PFSK-1 (cell line): ENCODE measurements around the gene AUTS2.

Experiments used
- POLR2AphosphoS5 ChIP-seq: IDR thresholded peaks from 2 replicates; pipeline ENCODE4 v1.6.1; 2012; ENCODE audit warnings: low read depth, mild to moderate bottlenecking, control low read depth, low read length, moderate library complexity
- REST ChIP-seq, 2 experiments: IDR thresholded peaks; 2 replicates each; pipeline versions ENCODE4 v1.6.1 to v1.8.0; 2011 to 2012; ENCODE audit warnings: low read depth in 2 of 2, low read length in 2 of 2, control low read depth in 1 of 2, inconsistent platforms in 1 of 2, mild to moderate bottlenecking in 1 of 2, moderate library complexity in 1 of 2; ENCODE audit not compliant: insufficient read depth in 1 of 2
- SIN3A ChIP-seq: IDR thresholded peaks from 2 replicates; pipeline ENCODE4 v1.6.1; 2012; ENCODE audit warnings: mild to moderate bottlenecking, low read length, moderate library complexity, borderline replicate concordance; ENCODE audit not compliant: insufficient read depth
- TAF1 ChIP-seq: IDR thresholded peaks from 2 replicates; pipeline ENCODE4 v1.6.1; 2012; ENCODE audit warnings: low read length, control low read depth, borderline replicate concordance; ENCODE audit not compliant: insufficient read depth

GRCh38 chr7:69624435-69625230 is 26.4 kb downstream of the AUTS2 start:
- TF ChIP-seq SIN3A, result no peak
- no peak for TF ChIP-seq POLR2AphosphoS5
- no peak for TF ChIP-seq REST (IDR thresholded peaks at IDR 0.05; ENCODE audit: insufficient read depth in 1 of 2, low read depth in 2 of 2, low read length in 2 of 2)
- TF ChIP-seq TAF1, result no peak
